ENCODE results near the gene ITK.

ITK gene

DNA sequence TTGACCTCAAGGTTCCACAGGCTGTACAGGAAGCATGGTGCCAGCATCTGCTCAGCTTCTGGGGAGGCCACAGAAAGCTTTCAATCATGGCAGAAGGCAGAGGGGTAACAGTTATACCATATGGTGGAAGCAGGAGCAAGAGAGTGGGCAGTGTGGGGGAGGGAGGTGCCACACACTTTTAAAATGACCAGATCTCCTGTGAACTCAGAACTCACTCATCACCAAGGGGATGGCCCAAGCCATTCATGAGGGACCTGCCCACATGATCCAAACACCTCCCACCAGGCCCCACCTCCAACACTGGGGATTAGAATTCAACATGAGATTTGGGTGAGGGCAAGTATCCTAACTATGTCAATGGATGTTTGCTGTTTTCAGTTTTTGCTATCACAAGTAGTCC, 101.5 kb downstream of the ITK start:
- peaks cover 1% of the 10 kb centered on the region for H3K27me3 Mint-ChIP-seq
- H3K9me3 Mint-ChIP-seq: no peaks in the 10 kb centered on the region
- H3K4me1 Mint-ChIP-seq (ENCODE audit: low read depth): peaks cover 23% of the 10 kb centered on the region
- peak overlapping the region; percentile 34 for H3K27ac Mint-ChIP-seq
- intact Hi-C loops (cut with micrococcal nuclease): loop anchor here (1.0 kb wide), 1 partner anchor 9 kb away; no protein-coding TSS in a partner anchor
- H3K36me3 Mint-ChIP-seq (ENCODE audit: low read depth): peaks cover 8% of the 10 kb centered on the region
- no peak overlapping the region for H3K4me3 Mint-ChIP-seq

DNA sequence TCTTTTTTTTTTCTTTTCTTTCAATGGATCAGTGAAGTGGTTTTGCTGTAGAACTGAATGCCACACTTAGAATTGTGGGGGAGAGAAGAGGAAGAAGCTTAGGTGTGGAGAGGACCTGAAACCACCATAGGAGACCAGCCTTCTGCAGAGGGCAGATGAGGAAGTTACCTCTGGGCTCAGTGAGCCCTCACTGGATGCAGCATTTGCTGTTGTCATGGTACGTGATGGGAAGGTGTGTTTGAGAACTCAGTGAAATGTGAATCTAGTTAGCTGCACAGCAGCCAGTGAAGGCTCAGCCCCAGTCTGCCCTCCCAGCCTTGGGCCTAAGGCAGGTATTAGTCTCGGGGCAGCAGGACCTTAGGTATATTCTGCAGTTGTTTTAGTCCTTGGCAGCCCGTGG, 102.8 kb downstream of the ITK start:
- Mint-ChIP-seq H3K27me3 (peaks cover 1% of the 10 kb centered on the region), H3K27ac (no peak overlapping the region), H3K36me3 (ENCODE audit: low read depth) (peaks cover 9% of the 10 kb centered on the region), H3K9me3 (no peaks in the 10 kb centered on the region), H3K4me1 (ENCODE audit: low read depth) (peaks cover 23% of the 10 kb centered on the region), H3K4me3 (no peak overlapping the region)
- intact Hi-C loops (cut with micrococcal nuclease): no loop called here

DNA sequence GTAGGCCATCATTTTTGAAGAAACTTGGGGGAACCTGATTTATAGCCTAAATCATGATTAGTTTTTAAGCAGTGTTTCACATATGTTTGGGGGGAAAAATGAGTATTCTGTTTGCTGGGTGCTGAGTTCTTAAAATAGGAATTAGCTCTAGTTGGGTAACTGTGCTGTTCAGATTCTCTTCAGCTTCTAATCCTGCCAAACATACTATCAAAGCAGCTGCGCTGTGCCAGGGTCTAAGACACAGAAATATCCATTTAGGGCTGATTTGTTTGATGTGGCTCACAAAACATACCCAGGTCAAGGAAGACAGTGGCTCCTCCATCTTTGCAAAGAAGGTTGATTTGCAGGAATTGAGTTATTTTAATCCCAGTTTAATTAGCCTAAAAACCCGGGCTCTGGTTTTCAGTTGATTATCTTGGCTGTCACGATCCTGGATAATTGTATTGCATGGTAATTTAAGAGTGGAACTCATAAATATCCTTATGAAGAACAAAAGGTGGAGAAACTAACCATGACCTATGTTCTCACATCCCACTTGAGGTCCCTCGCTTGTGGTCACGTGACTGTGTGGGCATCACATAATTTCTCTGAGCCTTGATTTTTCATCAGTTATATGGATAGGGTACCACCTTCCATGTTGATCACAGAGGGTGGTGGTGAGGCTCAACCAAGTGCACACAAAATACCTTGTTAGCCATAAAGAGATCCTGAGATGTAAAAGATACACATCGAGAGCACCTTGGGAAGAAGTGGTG, 104.0 kb downstream of the ITK start:
- Mint-ChIP-seq H3K27me3 (peaks cover 1% of the 10 kb centered on the region), H3K4me3 (no peak overlapping the region), H3K4me1 (ENCODE audit: low read depth) (peaks cover 23% of the 10 kb centered on the region), H3K36me3 (ENCODE audit: low read depth) (peaks cover 9% of the 10 kb centered on the region), H3K9me3 (no peaks in the 10 kb centered on the region), H3K27ac (no peak overlapping the region)
- intact Hi-C loops (cut with micrococcal nuclease): no loop called here

DNA sequence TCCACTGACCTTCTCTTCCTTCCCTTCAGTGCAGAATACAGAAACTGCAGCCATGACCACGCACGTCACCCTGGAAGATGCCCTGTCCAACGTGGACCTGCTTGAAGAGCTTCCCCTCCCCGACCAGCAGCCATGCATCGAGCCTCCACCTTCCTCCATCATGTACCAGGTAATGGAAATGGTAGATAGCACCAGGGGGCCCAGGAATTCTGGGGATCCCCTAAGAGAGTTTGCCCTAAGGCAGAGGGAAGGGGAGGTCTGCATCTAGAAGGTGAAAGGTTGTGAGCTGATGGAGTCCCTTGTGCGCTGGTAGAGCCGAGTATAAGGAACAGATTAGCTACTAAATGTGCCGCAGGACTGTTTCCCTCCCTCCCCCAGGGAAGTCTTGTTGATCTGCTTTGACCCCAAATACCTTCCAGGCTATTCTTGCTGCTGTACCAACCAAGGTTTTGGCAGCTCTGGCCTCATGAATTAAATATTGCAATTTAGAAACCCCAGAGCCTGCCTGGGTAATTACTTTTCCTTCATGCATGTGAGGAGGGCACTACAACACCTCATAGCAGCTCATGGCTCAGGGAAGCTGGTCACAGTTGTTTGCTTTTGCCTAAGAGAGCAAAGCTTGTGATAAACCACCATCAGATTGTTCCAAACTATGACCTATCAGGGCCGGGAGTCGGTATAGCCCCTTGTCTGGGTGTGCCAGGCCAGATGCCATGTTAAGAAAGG, 104.8 kb downstream of the ITK start:
- intact Hi-C loops (cut with micrococcal nuclease): no loop called here
- peaks cover 9% of the 10 kb centered on the region for H3K36me3 Mint-ChIP-seq (ENCODE audit: low read depth)
- H3K27ac Mint-ChIP-seq: no peak overlapping the region

DNA sequence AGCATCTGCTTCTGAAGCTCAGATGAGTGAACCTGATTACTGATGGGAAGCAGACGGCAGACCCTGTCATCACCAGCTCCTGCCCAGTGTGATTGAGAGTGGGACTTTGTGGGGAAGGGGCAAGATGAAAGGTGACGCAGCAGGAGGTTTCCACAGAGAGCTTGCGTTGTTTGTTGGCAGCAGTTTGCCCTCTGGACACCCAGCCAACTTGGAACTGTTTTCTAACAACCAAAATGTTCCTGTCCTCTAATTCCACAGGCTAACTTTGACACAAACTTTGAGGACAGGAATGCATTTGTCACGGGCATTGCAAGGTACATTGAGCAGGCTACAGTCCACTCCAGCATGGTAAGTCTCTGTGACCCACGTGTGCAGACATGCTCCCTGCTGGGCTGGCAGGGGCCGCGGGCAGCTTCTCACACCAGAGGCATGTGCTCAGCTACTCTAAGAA, 106.1 kb downstream of the ITK start:
- intact Hi-C loops (cut with micrococcal nuclease): no loop called here
- H3K9me3 Mint-ChIP-seq: no peaks in the 10 kb centered on the region
- H3K4me3 Mint-ChIP-seq: no peak overlapping the region
- no peak overlapping the region for H3K27ac Mint-ChIP-seq
- peaks cover 1% of the 10 kb centered on the region for H3K27me3 Mint-ChIP-seq
- H3K36me3 Mint-ChIP-seq (ENCODE audit: low read depth): peaks cover 9% of the 10 kb centered on the region
- H3K4me1 Mint-ChIP-seq (ENCODE audit: low read depth): peaks cover 17% of the 10 kb centered on the region

More for the DNA sequence above, 104.8 kb downstream of the ITK start:
- Mint-ChIP-seq H3K27me3 (peaks cover 1% of the 10 kb centered on the region), H3K9me3 (no peaks in the 10 kb centered on the region), H3K4me1 (ENCODE audit: low read depth) (peaks cover 19% of the 10 kb centered on the region), H3K4me3 (no peak overlapping the region)

DNA sequence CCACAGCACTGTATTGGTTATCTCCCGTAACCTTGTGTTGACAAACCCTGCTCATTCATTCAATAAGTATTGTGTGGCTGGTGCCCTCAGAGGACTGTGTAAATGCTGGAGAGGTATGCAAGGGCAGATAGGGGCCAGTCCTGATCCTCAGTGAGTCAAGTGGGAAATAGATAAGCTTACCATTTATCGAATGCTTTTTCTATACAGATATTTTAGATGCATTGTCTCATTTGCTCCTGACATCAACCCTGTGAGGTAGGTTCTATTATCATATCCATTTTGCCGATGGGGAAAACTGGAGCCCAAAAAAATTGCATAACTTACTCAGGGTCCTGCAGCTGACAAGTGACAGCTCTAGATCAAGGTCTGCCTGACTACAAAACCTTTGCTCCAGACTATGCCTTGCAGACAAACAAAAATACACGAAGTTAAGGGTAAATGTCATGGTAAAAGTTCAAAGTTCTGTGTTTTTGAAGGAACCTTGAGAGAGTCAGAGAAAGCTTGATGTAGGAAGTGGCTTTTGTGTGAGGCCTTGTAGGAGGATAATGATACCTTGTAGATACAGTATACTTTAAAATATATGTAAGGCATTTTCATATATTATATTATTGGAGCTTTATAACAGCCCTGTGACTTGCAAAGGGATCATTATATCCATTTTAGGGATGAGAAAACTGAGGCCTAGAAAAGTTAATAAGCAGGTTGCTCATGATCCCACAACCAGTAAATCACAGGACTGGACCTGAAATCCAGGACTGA, 107.9 kb downstream of the ITK start:
- peaks cover 9% of the 10 kb centered on the region for H3K36me3 Mint-ChIP-seq (ENCODE audit: low read depth)
- intact Hi-C loops (cut with micrococcal nuclease): no loop called here
- H3K27ac Mint-ChIP-seq: no peak overlapping the region
- H3K4me1 Mint-ChIP-seq (ENCODE audit: low read depth): peaks cover 8% of the 10 kb centered on the region
- H3K9me3 Mint-ChIP-seq: no peaks in the 10 kb centered on the region
- no peaks in the 10 kb centered on the region for H3K27me3 Mint-ChIP-seq
- no peak overlapping the region for H3K4me3 Mint-ChIP-seq

DNA sequence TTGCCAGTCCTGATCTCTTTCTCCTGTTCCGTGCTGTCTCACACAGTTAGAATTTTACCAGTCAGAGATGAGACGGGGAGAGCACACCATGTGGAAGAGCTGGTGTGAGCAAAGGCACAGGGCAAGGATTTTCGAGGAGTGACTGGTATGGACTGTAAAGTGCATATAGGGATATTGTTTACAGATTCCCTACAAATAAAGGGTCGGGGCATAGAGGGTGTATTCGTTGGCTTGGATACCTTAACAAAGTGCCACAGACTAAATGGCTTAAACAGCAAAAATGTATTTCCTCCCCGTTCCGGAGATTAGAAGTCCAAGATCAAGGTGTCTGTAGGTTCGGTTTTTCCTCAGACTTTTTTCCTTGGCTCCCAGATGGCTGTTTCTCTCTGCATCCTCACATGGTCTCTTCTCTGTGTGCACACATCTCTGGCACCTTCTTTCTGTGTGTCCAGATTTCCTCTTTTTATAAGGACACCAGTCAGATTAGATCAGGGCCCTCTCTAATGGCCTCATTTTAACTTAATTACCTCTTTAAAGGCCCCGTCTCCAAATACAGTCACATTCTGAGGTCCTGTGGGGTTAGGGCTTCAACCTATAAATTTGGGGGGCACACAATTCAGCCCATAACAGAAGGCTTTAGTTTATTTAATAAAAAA, 108.7 kb downstream of the ITK start:
- peaks cover 9% of the 10 kb centered on the region for H3K36me3 Mint-ChIP-seq (ENCODE audit: low read depth)
- H3K27me3 Mint-ChIP-seq: no peaks in the 10 kb centered on the region
- no peak overlapping the region for H3K4me3 Mint-ChIP-seq
- H3K4me1 Mint-ChIP-seq (ENCODE audit: low read depth): peaks cover 7% of the 10 kb centered on the region
- no peak overlapping the region for H3K27ac Mint-ChIP-seq
- intact Hi-C loops (cut with micrococcal nuclease): no loop called here
- H3K9me3 Mint-ChIP-seq: no peaks in the 10 kb centered on the region

DNA sequence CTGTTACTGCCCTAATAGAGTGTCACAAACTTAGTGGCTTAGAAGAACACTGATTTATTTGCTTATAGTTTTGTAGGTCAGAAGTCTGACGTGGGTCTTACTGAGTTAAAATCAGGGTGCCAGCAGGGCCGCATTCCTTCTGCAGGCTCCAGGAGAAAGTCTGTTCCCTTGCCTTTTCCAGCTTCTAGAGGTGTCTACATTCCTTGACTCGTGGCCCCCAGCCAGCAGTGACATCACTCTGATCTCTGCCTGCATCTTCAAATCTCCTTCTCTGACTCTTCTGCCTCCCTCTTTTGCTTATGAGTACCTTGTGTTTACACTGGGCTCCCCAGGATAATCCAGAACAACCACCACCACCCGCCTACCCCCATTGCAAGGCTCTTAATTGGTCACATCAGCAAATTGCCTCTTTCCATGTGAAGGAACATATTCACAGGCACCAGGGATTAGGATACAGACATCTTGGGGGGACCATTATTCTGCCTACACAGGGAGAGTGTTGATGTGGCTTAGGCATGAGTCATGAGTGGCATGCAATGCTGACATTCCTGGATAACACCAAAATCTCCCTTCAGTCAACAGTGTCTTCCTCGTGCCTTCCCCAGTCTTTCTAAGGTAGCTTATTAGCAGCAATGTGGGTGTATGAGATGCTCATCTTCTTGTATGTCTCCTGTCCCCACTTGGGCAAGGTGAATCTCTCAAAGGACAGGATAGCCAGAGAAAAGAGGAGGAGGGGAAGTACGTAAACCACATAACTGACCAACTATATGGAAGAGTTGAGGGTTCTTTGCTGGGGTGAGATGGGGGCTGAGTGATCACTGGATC, 109.7 kb downstream of the ITK start:
- Mint-ChIP-seq H3K27me3 (no peaks in the 10 kb centered on the region), H3K4me3 (no peak overlapping the region), H3K36me3 (ENCODE audit: low read depth) (peaks cover 9% of the 10 kb centered on the region), H3K27ac (no peak overlapping the region), H3K9me3 (no peaks in the 10 kb centered on the region), H3K4me1 (ENCODE audit: low read depth) (peaks cover 7% of the 10 kb centered on the region)
- intact Hi-C loops (cut with micrococcal nuclease): no loop called here

DNA sequence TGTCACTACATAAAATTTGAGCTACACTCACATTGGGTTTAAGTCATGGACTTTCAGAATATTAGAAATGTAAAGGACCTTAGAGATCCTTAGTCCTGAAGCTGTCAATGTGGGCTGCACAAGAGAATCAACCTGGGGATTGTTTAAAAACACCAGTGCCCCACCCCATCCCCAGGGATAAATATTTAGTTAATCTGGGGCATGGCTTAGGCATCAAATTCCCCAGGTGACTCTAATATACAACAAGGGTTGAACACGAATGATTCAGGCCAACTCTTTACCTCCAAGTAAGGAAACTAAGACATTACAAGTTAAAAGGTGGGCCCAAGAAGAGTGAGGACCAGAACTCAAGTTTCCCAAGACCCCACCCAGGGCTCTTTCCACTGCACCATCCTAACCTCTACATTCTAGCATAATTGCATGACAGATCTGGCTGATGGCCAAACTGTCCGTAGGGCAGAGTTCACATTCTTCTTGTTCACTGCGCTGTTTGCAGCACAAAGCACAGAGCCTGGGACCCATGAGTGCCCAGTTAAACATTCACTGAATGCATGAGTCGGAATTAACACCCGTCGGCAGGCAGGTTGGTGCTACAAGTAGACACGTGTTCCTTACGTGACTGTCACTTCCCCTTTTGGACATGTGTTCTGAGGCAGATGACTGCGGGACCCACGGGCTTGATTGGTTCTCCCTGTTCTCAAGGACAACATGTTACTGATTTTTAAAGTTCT, 110.5 kb downstream of the ITK start:
- intact Hi-C loops (cut with micrococcal nuclease): no loop called here
- no peak overlapping the region for H3K27ac Mint-ChIP-seq
- no peaks in the 10 kb centered on the region for H3K9me3 Mint-ChIP-seq
- H3K36me3 Mint-ChIP-seq (ENCODE audit: low read depth): peaks cover 9% of the 10 kb centered on the region
- H3K27me3 Mint-ChIP-seq: no peaks in the 10 kb centered on the region
- peaks cover 7% of the 10 kb centered on the region for H3K4me1 Mint-ChIP-seq (ENCODE audit: low read depth)
- H3K4me3 Mint-ChIP-seq: no peak overlapping the region

DNA sequence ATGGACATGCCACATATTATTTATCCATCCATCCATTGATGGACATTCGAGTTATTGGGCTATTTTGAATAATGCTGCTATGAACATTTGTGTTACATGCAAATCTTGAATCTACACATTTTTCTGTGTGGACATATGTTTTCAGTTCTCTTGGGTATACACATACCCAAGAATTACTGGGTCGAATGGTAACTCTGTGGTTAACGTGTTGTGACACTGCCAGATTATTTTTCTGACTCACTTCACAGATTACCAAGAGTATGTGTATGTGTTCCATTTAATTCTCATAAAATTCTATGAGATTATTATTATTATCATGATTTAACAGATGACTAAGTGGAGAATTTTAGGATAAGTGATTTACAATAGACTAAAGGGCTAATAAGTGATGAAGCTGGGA, 112.0 kb downstream of the ITK start:
- H3K27me3 Mint-ChIP-seq: no peaks in the 10 kb centered on the region
- peaks cover 7% of the 10 kb centered on the region for H3K36me3 Mint-ChIP-seq (ENCODE audit: low read depth)

DNA sequence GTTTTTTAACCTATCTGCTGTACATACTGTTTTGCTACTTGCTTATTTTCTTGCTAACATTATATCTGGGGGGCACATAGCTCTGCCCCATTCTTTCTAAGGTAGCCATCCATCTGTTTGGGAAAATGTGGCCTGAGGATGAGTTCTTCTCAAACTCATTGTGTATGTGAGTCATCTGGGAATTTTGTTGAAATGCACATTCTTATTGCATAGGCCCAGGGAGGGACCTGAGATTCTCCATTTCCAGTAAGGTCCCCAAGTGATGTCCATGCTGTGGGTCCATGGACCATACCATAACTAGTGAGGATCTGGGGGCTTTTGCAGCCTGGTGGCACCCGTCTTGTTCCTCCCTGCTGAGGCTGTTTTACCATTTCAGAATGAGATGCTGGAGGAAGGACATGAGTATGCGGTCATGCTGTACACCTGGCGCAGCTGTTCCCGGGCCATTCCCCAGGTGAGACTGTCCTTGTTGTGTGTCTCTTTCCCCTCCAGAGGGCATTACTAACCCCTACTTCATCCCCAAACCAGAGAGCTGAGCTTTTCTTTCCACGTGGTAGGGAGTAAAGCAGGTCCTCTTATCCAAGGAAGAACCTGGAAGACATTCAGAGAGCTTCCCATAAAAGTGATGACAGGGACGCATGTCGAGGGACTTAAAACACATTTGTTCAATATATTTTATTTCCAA, 113.9 kb downstream of the ITK start:
- intact Hi-C loops (cut with micrococcal nuclease): no loop called here
- Mint-ChIP-seq H3K27ac (no peak overlapping the region), H3K4me1 (ENCODE audit: low read depth) (peaks cover 7% of the 10 kb centered on the region), H3K27me3 (no peaks in the 10 kb centered on the region), H3K4me3 (no peak overlapping the region), H3K9me3 (no peaks in the 10 kb centered on the region), H3K36me3 (ENCODE audit: low read depth) (peaks cover 7% of the 10 kb centered on the region)

More for the DNA sequence above, 112.0 kb downstream of the ITK start:
- H3K4me3 Mint-ChIP-seq: no peak overlapping the region
- intact Hi-C loops (cut with micrococcal nuclease): no loop called here
- no peak overlapping the region for H3K27ac Mint-ChIP-seq
- H3K9me3 Mint-ChIP-seq: no peaks in the 10 kb centered on the region
- peaks cover 7% of the 10 kb centered on the region for H3K4me1 Mint-ChIP-seq (ENCODE audit: low read depth)

DNA sequence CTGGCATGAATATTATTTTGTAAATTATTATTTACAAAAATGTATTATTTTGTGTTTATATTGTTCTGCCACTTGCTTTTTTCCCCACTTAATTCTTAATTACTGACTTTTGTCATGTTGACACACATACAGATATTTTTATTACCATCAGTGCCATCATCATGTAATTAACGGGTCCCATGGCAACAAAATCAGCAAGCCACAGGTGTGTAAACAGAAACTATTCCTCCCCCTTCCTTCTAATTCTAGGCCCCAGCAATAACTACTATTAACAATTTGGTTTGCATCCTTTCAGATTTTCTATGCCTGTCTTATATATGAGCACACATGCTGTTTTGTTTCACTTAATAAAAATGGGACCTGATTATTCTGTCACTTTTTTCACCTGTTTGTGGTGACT, 114.6 kb downstream of the ITK start:
- H3K4me1 Mint-ChIP-seq (ENCODE audit: low read depth): peaks cover 5% of the 10 kb centered on the region
- H3K4me3 Mint-ChIP-seq: no peak overlapping the region
- intact Hi-C loops (cut with micrococcal nuclease): no loop called here
- H3K9me3 Mint-ChIP-seq: no peaks in the 10 kb centered on the region
- peaks cover 7% of the 10 kb centered on the region for H3K36me3 Mint-ChIP-seq (ENCODE audit: low read depth)
- no peak overlapping the region for H3K27ac Mint-ChIP-seq
- no peaks in the 10 kb centered on the region for H3K27me3 Mint-ChIP-seq
